GM12878 (cell line): ENCODE data around the gene FAM114A2. TPM values are rescaled to one million over a fixed set of nuclear protein-coding genes. Genes with fewer than 3 reads are reported as not detected.

Experiments used
- ATAC-seq: fragments of 200-7000 bp; cut with Tn5 transposase; 3 replicates; pipeline ENCODE4 v1.9.1; 2020; ENCODE audit warnings: mild to moderate bottlenecking, moderate library complexity
- BruUV-seq: library from RNA; stranded (reverse); fragments of 400-500 nt; replicated peaks from 2 replicates; lab custom pipeline; 2021; lab: Mats Ljungman, UMichigan
- CTCF ChIA-PET: fragments of 300-600 bp; sonication (Branson Sonifier 250); formaldehyde crosslinking; extraction: SDS; loops from one replicate; lab custom pipeline; 2021; ENCODE audit warnings: inconsistent platforms; lab: Yijun Ruan, JAX
- POLR2A ChIA-PET: fragments of 350-600 bp; formaldehyde crosslinking; extraction: SDS; loops from one replicate; lab custom pipeline; 2021; ENCODE audit warnings: inconsistent platforms; lab: Charles Lee
- RAD21 ChIA-PET: fragments of 300-600 bp; sonication (Branson Sonifier 250); formaldehyde crosslinking; loops from one replicate; lab custom pipeline; 2023; ENCODE audit warnings: antibody characterized with exemption; ENCODE audit not compliant: unreplicated experiment; lab: Charles Lee
- SMC1A ChIA-PET: fragments of 300-600 bp; sonication (Branson Sonifier 250); formaldehyde crosslinking; loops from one replicate; lab custom pipeline; 2023; ENCODE audit not compliant: unreplicated experiment, uncharacterized antibody; lab: Charles Lee
- DNase-seq: peaks from one replicate; pipeline ENCODE4 v3.0.0-alpha.2; 2011; ENCODE audit warnings: low read depth, low spot score
- FAIRE-seq: peaks from 3 replicates; lab custom pipeline; 2011; peaks lifted over from hg19 to GRCh38; lab: Jason Lieb, UNC
- H2AFZ ChIP-seq: 2 replicates; pipeline ENCODE4 v1.6.0; 2011; ENCODE audit warnings: low read depth, low read length, control low read depth; ENCODE audit not compliant: control insufficient read depth
- H3K27ac ChIP-seq: 2 replicates; pipeline ENCODE4 v1.5.1; 2011; ENCODE audit warnings: control low read depth; ENCODE audit not compliant: control insufficient read depth, insufficient read depth
- H3K27me3 ChIP-seq, 2 experiments: replicated peaks in 1 of 2; 2 replicates each; pipeline versions ENCODE4 v1.6.0 to v1.6.1; 2011; ENCODE audit warnings: low read length in 1 of 2; ENCODE audit not compliant: control insufficient read depth in 2 of 2, insufficient read depth in 2 of 2
- H3K36me3 ChIP-seq, 2 experiments: 2 replicates each; pipeline ENCODE4 v1.5.1; 2011; ENCODE audit warnings: low read length in 1 of 2; ENCODE audit not compliant: control insufficient read depth in 2 of 2, insufficient read depth in 2 of 2
- H3K4me1 ChIP-seq: 2 replicates; pipeline ENCODE4 v1.6.1; 2011; ENCODE audit warnings: mild to moderate bottlenecking, low read length, moderate library complexity, mixed read lengths; ENCODE audit not compliant: control insufficient read depth, insufficient read depth
- H3K4me2 ChIP-seq: 2 replicates; pipeline ENCODE4 v1.6.0; 2011; ENCODE audit warnings: control low read depth; ENCODE audit not compliant: control insufficient read depth, insufficient read depth
- H3K4me3 ChIP-seq: fragments of 200-600 bp; sonication (generic); 2 replicates; pipeline ENCODE4 v1.5.1; 2016
- H3K79me2 ChIP-seq: 2 replicates; pipeline ENCODE4 v1.6.0; 2011; ENCODE audit warnings: low read length; ENCODE audit not compliant: control insufficient read depth, insufficient read depth
- H3K9ac ChIP-seq: 2 replicates; pipeline ENCODE4 v1.8.0; 2011; ENCODE audit warnings: low read length, control low read depth, mixed read lengths; ENCODE audit not compliant: control insufficient read depth, insufficient read depth
- H3K9me3 ChIP-seq: replicated peaks from 3 replicates; pipeline ENCODE4 v1.5.1; 2011; ENCODE audit warnings: mild to moderate bottlenecking, low read length; ENCODE audit not compliant: control insufficient read depth, insufficient read depth
- H4K20me1 ChIP-seq: 2 replicates; pipeline ENCODE4 v1.6.0; 2011; ENCODE audit not compliant: control insufficient read depth, insufficient read depth
- BHLHE40 ChIP-seq, 2 experiments: fragments of 450-650 bp in 1 of 2; IDR thresholded peaks; 2 replicates each; pipeline ENCODE4 v1.6.1; 2011 to 2017; ENCODE audit warnings: low read depth in 2 of 2, borderline replicate concordance in 1 of 2, improper control_type of control experiment in 1 of 2, low read length in 1 of 2, mild to moderate bottlenecking in 1 of 2
- CTCF ChIP-seq, 3 experiments: IDR thresholded peaks in 2 of 3; conservative IDR thresholded peaks in 1 of 3; 2 replicates each; pipeline ENCODE4 v1.5.1; 2011; ENCODE audit warnings: low read depth in 3 of 3, low read length in 3 of 3, mild to moderate bottlenecking in 3 of 3, control low read depth in 2 of 3, moderate library complexity in 2 of 3, inconsistent platforms in 1 of 3, mixed read lengths in 1 of 3; ENCODE audit not compliant: control insufficient read depth in 2 of 3, insufficient read depth in 1 of 3; ENCODE audit errors: extremely low read depth in 1 of 3
- MTA2 ChIP-seq: fragments of 450-650 bp; IDR thresholded peaks from 2 replicates; pipeline ENCODE4 v1.6.1; 2016; ENCODE audit warnings: low read depth, mild to moderate bottlenecking, moderate library complexity
- PAX5 ChIP-seq: IDR thresholded peaks from 2 replicates; pipeline ENCODE4 v1.6.1; 2011; ENCODE audit warnings: low read depth, low read length, borderline replicate concordance
- PBX3 ChIP-seq: IDR thresholded peaks from 2 replicates; pipeline ENCODE4 v1.6.1; 2011; ENCODE audit warnings: mild to moderate bottlenecking, low read depth, low read length, moderate library complexity; ENCODE audit not compliant: insufficient replicate concordance
- PKNOX1 ChIP-seq: fragments of 450-650 bp; IDR thresholded peaks from 2 replicates; pipeline ENCODE4 v1.6.1; 2016; ENCODE audit warnings: mild to moderate bottlenecking
- SKIL ChIP-seq: fragments of 450-650 bp; IDR thresholded peaks from 2 replicates; pipeline ENCODE4 v1.6.1; 2017; ENCODE audit warnings: mild to moderate bottlenecking, low read depth, inconsistent platforms; ENCODE audit not compliant: poor library complexity, severe bottlenecking
- SRF ChIP-seq, 2 experiments: IDR thresholded peaks; 2 replicates each; pipeline ENCODE4 v1.6.1; 2011; ENCODE audit warnings: low read depth in 2 of 2, low read length in 2 of 2, mild to moderate bottlenecking in 1 of 2, moderate library complexity in 1 of 2
- STAT3 ChIP-seq: IDR thresholded peaks from 2 replicates; pipeline ENCODE4 v1.6.1; 2011; ENCODE audit warnings: low read depth, low read length, improper control_type of control experiment
- ZNF687 ChIP-seq: fragments of 450-650 bp; IDR thresholded peaks from 2 replicates; pipeline ENCODE4 v1.6.1; 2017; ENCODE audit warnings: mild to moderate bottlenecking, moderate library complexity
- WGBS: methylation state at CpG from one replicate; pipeline ENCODE4 v1.1.6; 2016; ENCODE audit warnings: low lambda C conversion rate; ENCODE audit not compliant: insufficient replicate concordance, insufficient coverage; ENCODE audit errors: missing lambda C conversion rate; 5-methylcytosine and 5-hydroxymethylcytosine counted together
- in situ Hi-C: fragments of 300-500 bp; cut with MboI; formaldehyde crosslinking; loops from 9 replicates; pipeline ENCODE4 v1.14.3; 2018; ENCODE audit warnings: mixed read lengths
- intact Hi-C: fragments of 100-400 bp; cut with micrococcal nuclease; formaldehyde crosslinking; loops from one replicate; pipeline ENCODE4 v1.14.2; 2022; ENCODE audit not compliant: unreplicated experiment
- polyA plus RNA-seq, 11 experiments: library from polyadenylated mRNA; depleted of rRNA in 4 of 11; unstranded in 6 of 11; stranded (reverse) in 5 of 11; fragments of >200 nt; fragmentation: Nextera tagmentation in 4 of 11; fragmentation: Illumina TruSeq in 1 of 11; extraction: Ambion mirVana in 4 of 11; extraction: Trizol in 1 of 11; gene quantifications; 1 replicate in 1 of 11; 2 replicates in 10 of 11; pipeline versions ENCODE4 v1.2.1 to v1.2.3, GENCODE V29; 2011 to 2016; ENCODE audit warnings: inconsistent platforms in 2 of 11, missing spikeins in 2 of 11, low read depth in 1 of 11
- total RNA-seq, 4 experiments: library from RNA; depleted of rRNA in 3 of 4; stranded (reverse); fragments of >200 nt in 3 of 4; fragmentation: Illumina TruSeq in 1 of 4; extraction: Trizol in 1 of 4; gene quantifications; 2 replicates each; pipeline versions ENCODE4 v1.2.1 to v1.2.3, GENCODE V29; 2013 to 2021

The FAM114A2 gene
- total and polyA plus RNA-seq, 10 of the 15 experiments (the other 5 are each of a cell fraction or from before 2014, with no cell fraction given): 16.8 to 32.8 (median 24.3) TPM

- no peak for TF ChIP-seq CTCF (IDR thresholded peaks at IDR 0.05 in 2 of 3, conservative IDR thresholded peaks at IDR 0.05 in 1 of 3; ENCODE audit: control insufficient read depth in 2 of 3, extremely low read depth in 1 of 3, insufficient read depth in 1 of 3, low read depth in 3 of 3, low read length in 3 of 3)
- no peak for TF ChIP-seq PBX3
- TF ChIP-seq PAX5: no peak
- TF ChIP-seq SRF (IDR thresholded peaks at IDR 0.05; ENCODE audit: low read depth in 2 of 2, low read length in 2 of 2): no peak
These were observed 42.5 kb upstream of the FAM114A2 start (continued) for GRCh38 chr5:154081246-154081645.

- FAIRE-seq: no peak
- H3K9ac ChIP-seq: no peak overlapping the region
- H3K27me3 ChIP-seq: 0 out of 4 replicates have a peak, but pooled peaks cover 0 to 2% of the 10 kb centered on the region in 2 experiments
- WGBS: 56% methylated on average over 1 of the region's 1 CpG
- H4K20me1 ChIP-seq: no peaks in the 10 kb centered on the region
- no peak overlapping the region for H3K4me3 ChIP-seq
- H2AFZ ChIP-seq: no peak overlapping the region
- ChIA-PET SMC1A (interaction anchor here (0.8 to 7.1 kb wide), 3 partner anchors 17 to 328 kb away, joined by 3 to 129 read pairs (median 5); no protein-coding TSS in a partner anchor), CTCF (interaction anchor here (1.2 kb wide), 1 partner anchor 327 kb away, joined by 8 read pairs; no protein-coding TSS in a partner anchor), RAD21 (no interaction called here), POLR2A (interaction anchor here (0.6 kb wide), 1 partner anchor 18 kb away, joined by 3 read pairs; no protein-coding TSS in a partner anchor)
- H3K4me2 ChIP-seq: no peak overlapping the region
- intact Hi-C loops: no loop called here
- no peaks in the 10 kb centered on the region for H3K79me2 ChIP-seq
- H3K9me3 ChIP-seq: no peaks in the 10 kb centered on the region
- H3K36me3 ChIP-seq: no peaks in the 10 kb centered on the region
- in situ Hi-C loops: loop anchor here (10.0 kb wide), 1 partner anchor 527 kb away; no protein-coding TSS in a partner anchor
- ATAC-seq: no peak
- no TSS peak for BruUV-seq
- no peak for DNase-seq
- no peak overlapping the region for H3K27ac ChIP-seq
- no peaks in the 10 kb centered on the region for H3K4me1 ChIP-seq
- TF ChIP-seq PKNOX1 (no peak), STAT3 (no peak), SKIL (no peak), BHLHE40 (IDR thresholded peaks at IDR 0.05; ENCODE audit: borderline replicate concordance in 1 of 2, low read depth in 2 of 2, low read length in 1 of 2) (no peak), ZNF687 (no peak), MTA2 (no peak)
These were observed 39.6 kb upstream of the FAM114A2 start for GRCh38 chr5:154078272-154078671.
